HEK293T (cell line): ENCODE results near the gene EBPL.

Experiments
- NFRKB ChIP-seq: fragments of 450-650 bp; IDR thresholded peaks from 2 replicates; pipeline ENCODE4 v1.6.1; 2016; ENCODE audit warnings: mild to moderate bottlenecking, moderate library complexity
- TARDBP ChIP-seq: fragments of 450-650 bp; IDR thresholded peaks from 2 replicates; pipeline ENCODE4 v1.6.1; 2016

- TF ChIP-seq NFRKB (no peak), TARDBP (no peak)
Measured at GRCh38 chr13:49620170-49620621, 71.1 kb downstream of the EBPL start.
